ENCODE measurements around the gene PSMB4. TPM values are rescaled to one million over a fixed set of nuclear protein-coding genes. Genes with fewer than 3 reads are reported as not detected.
"Not testable (repeated sequence)": the region's sequence is repeated elsewhere in the genome, so short reads cannot be mapped to it uniquely, and the experiment has no call there.

The PSMB4 gene
- total RNA-seq, 2 donors from 2014 or later, result 179 to 273 TPM

- TF ChIP-seq, protein P1, sequence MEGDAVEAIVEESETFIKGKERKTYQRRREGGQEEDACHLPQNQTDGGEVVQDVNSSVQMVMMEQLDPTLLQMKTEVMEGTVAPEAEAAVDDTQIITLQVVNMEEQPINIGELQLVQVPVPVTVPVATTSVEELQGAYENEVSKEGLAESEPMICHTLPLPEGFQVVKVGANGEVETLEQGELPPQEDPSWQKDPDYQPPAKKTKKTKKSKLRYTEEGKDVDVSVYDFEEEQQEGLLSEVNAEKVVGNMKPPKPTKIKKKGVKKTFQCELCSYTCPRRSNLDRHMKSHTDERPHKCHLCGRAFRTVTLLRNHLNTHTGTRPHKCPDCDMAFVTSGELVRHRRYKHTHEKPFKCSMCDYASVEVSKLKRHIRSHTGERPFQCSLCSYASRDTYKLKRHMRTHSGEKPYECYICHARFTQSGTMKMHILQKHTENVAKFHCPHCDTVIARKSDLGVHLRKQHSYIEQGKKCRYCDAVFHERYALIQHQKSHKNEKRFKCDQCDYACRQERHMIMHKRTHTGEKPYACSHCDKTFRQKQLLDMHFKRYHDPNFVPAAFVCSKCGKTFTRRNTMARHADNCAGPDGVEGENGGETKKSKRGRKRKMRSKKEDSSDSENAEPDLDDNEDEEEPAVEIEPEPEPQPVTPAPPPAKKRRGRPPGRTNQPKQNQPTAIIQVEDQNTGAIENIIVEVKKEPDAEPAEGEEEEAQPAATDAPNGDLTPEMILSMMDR (IDR thresholded peaks at IDR 0.05), result no peak
- H3K9me3 ChIP-seq, result no peaks in the 10 kb centered on the region
- no peaks in the 10 kb centered on the region for H3K36me3 ChIP-seq
- intact Hi-C loops (cut with DNase I), result no loop called here
- no peaks in the 10 kb centered on the region for H3K27me3 ChIP-seq
- H3K9ac ChIP-seq (ENCODE audit: low read depth in 2 of 2, low read length in 2 of 2), result no peak overlapping the region
- DNase-seq, result no peak
- no peak overlapping the region for H3K27ac ChIP-seq
- H3K4me3 ChIP-seq, result no peak overlapping the region
- no peaks in the 10 kb centered on the region for H3K4me1 ChIP-seq
Measured at GRCh38 chr1:151393583-151393982, 5.8 kb upstream of the PSMB4 start.

GRCh38 chr1:151396265-151396664 lies 3.1 kb upstream of the PSMB4 start:
- H3K27ac ChIP-seq; H3K9ac ChIP-seq (ENCODE audit: low read depth in 2 of 2, low read length in 2 of 2); H3K36me3 ChIP-seq; H3K4me3 ChIP-seq; H3K4me1 ChIP-seq; H3K9me3 ChIP-seq; DNase-seq; H3K27me3 ChIP-seq: not testable (repeated sequence)
- intact Hi-C loops (cut with DNase I), result loop anchor here (5.0 kb wide), 1 partner anchor 54 kb away; no protein-coding TSS in a partner anchor

DNA sequence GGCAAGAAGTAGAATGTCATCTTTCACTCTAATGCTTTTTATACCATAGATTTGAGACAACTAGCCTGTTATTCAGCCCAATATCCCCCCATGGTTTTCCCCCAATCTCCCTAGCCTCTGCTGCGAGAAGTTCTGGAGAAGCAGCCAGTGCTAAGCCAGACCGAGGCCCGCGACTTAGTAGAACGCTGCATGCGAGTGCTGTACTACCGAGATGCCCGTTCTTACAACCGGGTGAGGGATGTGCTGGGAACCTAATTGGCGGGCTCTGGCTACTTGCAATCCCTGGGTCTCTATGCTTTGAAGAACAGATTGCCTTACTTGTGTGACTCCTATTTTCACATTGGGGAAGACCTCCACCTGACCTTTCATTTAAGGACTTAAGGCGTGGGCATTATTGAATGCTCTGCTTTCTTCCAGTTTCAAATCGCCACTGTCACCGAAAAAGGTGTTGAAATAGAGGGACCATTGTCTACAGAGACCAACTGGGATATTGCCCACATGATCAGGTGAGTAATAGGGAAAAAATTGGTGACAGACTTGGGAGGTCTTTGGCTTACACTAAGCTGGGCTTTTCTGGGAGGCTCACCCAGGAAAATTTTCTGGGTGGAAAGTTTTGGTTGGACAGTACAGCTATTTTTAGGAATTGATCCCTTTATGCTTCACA lies 1.9 kb downstream of the PSMB4 start:
- Histone ChIP-seq H3K9me3 (no peaks in the 10 kb centered on the region), H3K36me3 (peaks cover 7% of the 10 kb centered on the region), H3K9ac (ENCODE audit: low read depth in 2 of 2, low read length in 2 of 2) (no peak overlapping the region), H3K27ac (no peak overlapping the region), H3K4me3 (no peak overlapping the region), H3K27me3 (no peaks in the 10 kb centered on the region), H3K4me1 (peaks cover 3% of the 10 kb centered on the region)
- intact Hi-C loops (cut with DNase I), result loop anchor here (5.0 kb wide), 1 partner anchor 99 kb away; no protein-coding TSS in a partner anchor
- TF ChIP-seq, protein P1 (IDR thresholded peaks at IDR 0.05), result no peak
- no peak for DNase-seq

DNA sequence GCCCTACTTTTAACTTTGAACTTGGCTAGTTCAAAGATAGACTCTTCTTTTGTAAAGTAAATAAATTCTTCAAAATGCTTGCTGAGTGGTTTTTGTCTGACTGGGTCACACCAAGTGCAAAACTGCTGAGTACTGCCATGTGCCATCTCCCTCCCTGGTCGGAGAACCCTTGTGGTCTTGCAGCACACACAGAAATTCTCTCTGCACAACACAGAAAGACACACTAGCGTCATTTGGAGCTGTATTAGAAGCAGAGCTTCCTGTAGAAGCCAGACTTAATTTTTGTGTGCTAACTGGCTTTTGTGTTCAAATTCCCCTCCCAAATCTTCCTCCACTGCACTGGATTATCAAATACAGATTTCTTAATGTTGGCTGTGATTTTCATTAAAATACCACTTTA lies 2.5 kb downstream of the PSMB4 start:
- Histone ChIP-seq H3K4me3 (no peak overlapping the region), H3K9ac (ENCODE audit: low read depth in 2 of 2, low read length in 2 of 2) (no peak overlapping the region), H3K9me3 (no peaks in the 10 kb centered on the region), H3K27me3 (no peaks in the 10 kb centered on the region), H3K36me3 (peaks cover 7% of the 10 kb centered on the region), H3K27ac (no peak overlapping the region), H3K4me1 (peaks cover 3% of the 10 kb centered on the region)
- TF ChIP-seq, protein P1 (IDR thresholded peaks at IDR 0.05), result no peak
- intact Hi-C loops (cut with DNase I), result loop anchor here (5.0 kb wide), 1 partner anchor 100 kb away; no protein-coding TSS in a partner anchor
- DNase-seq, result no peak

- no peak overlapping the region for H3K4me3 ChIP-seq
- intact Hi-C loops (cut with DNase I), result loop anchor here (5.0 kb wide), 1 partner anchor 100 kb away; no protein-coding TSS in a partner anchor
- peaks cover 7% of the 10 kb centered on the region for H3K36me3 ChIP-seq
- TF ChIP-seq, protein P1 (IDR thresholded peaks at IDR 0.05), result no peak
- no peak overlapping the region for H3K9ac ChIP-seq (ENCODE audit: low read depth in 2 of 2, low read length in 2 of 2)
- no peaks in the 10 kb centered on the region for H3K27me3 ChIP-seq
- no peaks in the 10 kb centered on the region for H3K9me3 ChIP-seq
- no peak for DNase-seq
- no peak overlapping the region for H3K27ac ChIP-seq
- H3K4me1 ChIP-seq, result peaks cover 3% of the 10 kb centered on the region
Measured at GRCh38 chr1:151402764-151403163, 3.4 kb downstream of the PSMB4 start.

DNA sequence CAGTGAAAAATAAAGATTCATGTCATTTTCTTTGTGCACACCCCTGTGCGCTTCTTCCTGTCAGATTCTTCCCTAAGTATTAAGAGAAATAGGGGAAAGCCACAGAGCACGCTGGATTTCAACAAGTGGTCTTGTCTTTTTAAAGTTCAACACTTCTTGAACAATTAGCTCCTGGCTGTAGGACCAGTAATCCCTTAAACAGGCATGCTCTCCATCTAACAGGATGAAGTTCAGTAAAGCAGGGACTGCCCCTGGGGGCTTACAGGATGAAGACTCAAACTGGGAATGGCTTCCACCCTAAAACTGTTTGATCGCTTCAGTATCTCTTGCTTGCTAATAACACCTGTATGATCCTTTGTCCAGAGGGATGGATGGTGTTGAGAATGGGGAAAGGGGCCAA lies 4.2 kb downstream of the PSMB4 start:
- H3K27ac ChIP-seq, result no peak overlapping the region
- H3K4me1 ChIP-seq, result peaks cover 3% of the 10 kb centered on the region
- no peaks in the 10 kb centered on the region for H3K9me3 ChIP-seq
- no peaks in the 10 kb centered on the region for H3K27me3 ChIP-seq
- H3K9ac ChIP-seq (ENCODE audit: low read depth in 2 of 2, low read length in 2 of 2), result no peak overlapping the region
- intact Hi-C loops (cut with DNase I), result loop anchor here (5.0 kb wide), 1 partner anchor 101 kb away; no protein-coding TSS in a partner anchor
- DNase-seq, result no peak
- H3K36me3 ChIP-seq, result peaks cover 7% of the 10 kb centered on the region
- no peak overlapping the region for H3K4me3 ChIP-seq
- TF ChIP-seq, protein P1 (IDR thresholded peaks at IDR 0.05), result no peak
